GM10248 (cell line): ENCODE data around the gene NDUFS1.
A peak's percentile ranks its signal among the peaks of the same experiment; 100 is the strongest.
"Not testable (repeated sequence)": the region's sequence is repeated elsewhere in the genome, so short reads cannot be mapped to it uniquely, and the experiment has no call there.

ENCODE experiments used
- CTCF ChIA-PET: fragments of 300-600 bp; sonication (Branson Sonifier 250); formaldehyde crosslinking; extraction: SDS; loops from one replicate; lab custom pipeline; 2021; ENCODE audit warnings: antibody characterized with exemption; lab: Yijun Ruan, JAX
- POLR2A ChIA-PET: fragments of 350-650 bp; sonication (Branson Sonifier 250); formaldehyde crosslinking; extraction: SDS; loops from one replicate; lab custom pipeline; 2020; ENCODE audit warnings: antibody characterized with exemption; lab: Yijun Ruan, JAX
- DNase-seq: peaks from one replicate; pipeline ENCODE4 v3.0.0; 2012; ENCODE audit errors: extremely low spot score
- TF ChIP-seq, protein P1 (sequence below): IDR thresholded peaks from 2 replicates; pipeline ENCODE4 v1.5.1; 2012; ENCODE audit warnings: mild to moderate bottlenecking, low read depth; ENCODE audit errors: extremely low read depth, missing control alignments, control extremely low read depth

NDUFS1 gene

DNA sequence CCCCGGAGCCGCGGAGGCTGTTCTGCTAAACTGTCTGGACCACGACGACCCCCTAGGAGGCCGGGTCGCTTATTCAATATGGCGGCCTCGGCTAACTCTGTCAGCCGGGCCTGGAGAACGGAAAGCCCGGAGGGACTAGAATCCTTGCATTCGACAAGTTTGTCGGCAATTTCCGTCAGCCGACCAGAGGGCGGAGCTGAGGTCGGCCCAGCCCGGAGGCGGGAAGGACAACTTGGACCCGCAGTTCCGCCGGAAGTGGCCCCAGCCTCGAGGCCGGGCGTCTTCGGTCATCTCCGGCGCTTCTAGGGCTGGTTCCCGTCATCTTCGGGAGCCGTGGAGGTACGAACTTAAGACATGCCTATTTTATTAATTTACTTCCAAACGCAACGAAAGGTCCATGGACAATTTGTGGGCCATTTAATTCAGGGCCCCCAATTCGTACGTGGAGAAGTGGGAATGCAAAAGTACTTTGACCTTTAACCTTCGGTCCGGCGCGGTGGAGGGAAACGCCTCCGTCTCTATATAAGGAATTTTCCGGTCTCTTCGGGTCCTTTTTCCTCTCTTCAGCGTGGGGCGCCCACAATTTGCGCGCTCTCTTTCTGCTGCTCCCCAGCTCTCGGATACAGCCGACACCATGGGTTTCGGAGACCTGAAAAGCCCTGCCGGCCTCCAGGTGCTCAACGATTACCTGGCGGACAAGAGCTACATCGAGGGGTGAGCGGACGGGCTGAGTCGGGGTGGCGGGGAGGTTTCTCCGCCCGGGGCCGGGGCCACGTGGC is at the start of gene NDUFS1, which contains the start of gene EEF1B2:
Gene NDUFS1 (minus strand): TSS at position 99 of the 779 bp plus-strand sequence. CDS start 5,766 bp downstream, outside the sequence.
Gene EEF1B2 (plus strand): TSS at position 550 of the 779 bp plus-strand sequence. CDS start 85 bp downstream, at position 635.
- TF ChIP-seq, protein P1, sequence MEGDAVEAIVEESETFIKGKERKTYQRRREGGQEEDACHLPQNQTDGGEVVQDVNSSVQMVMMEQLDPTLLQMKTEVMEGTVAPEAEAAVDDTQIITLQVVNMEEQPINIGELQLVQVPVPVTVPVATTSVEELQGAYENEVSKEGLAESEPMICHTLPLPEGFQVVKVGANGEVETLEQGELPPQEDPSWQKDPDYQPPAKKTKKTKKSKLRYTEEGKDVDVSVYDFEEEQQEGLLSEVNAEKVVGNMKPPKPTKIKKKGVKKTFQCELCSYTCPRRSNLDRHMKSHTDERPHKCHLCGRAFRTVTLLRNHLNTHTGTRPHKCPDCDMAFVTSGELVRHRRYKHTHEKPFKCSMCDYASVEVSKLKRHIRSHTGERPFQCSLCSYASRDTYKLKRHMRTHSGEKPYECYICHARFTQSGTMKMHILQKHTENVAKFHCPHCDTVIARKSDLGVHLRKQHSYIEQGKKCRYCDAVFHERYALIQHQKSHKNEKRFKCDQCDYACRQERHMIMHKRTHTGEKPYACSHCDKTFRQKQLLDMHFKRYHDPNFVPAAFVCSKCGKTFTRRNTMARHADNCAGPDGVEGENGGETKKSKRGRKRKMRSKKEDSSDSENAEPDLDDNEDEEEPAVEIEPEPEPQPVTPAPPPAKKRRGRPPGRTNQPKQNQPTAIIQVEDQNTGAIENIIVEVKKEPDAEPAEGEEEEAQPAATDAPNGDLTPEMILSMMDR = no peak
- CTCF ChIA-PET = interaction anchor here (0.6 to 1.6 kb wide), 3 partner anchors 14 to 73 kb away, joined by 3 to 5 read pairs (median 3); partner anchors contain the start of gene INO80D
- POLR2A ChIA-PET = interaction anchor here (0.6 to 1.4 kb wide), 3 partner anchors 9 to 1073 kb away, joined by 3 to 4 read pairs (median 4); no protein-coding TSS in a partner anchor
- peak; percentile 97 for DNase-seq

DNA sequence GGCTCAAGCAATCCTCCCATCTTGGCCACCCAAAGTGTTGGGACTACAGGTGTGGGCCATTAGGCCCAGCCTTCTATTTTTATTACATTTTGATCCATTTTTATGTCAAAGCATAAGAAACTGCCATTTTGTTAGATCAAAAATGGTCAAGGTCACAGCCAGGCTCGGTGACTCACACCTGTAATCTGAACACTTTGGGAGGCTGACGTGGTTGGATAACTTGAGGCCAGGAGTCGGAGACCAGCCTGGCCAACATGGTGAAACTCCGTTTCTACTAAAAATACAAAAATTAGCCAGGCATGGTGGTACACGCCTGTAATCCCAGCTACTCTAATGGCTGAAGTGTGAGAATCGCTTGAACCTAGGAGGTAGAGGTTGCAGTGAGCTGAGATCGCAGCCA is 49.7 kb upstream of the NDUFS1 start:
- DNase-seq = no peak
- ChIA-PET CTCF (no interaction called here), POLR2A (no interaction called here)
- TF ChIP-seq, protein P1 = no peak

DNA sequence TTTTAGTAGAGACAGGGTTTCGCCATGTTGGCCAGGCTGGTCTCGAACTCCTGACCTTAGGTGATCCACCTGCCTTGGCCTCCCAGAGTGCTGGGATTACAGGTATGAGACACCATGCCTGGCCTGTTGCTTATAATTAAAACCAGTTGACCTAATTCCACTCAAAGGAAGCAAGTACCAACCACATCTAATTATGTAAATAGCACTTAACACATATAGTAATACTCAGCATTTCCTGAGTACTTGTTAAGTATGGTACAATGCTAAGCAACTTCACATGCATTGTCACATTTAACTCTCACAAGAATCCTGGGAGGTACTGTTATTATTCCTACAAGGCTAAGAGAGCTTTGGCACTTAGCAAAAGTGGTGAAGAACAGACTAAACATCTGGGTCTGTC is 48.1 kb upstream of the NDUFS1 start:
- POLR2A ChIA-PET, DNase-seq, CTCF ChIA-PET: not testable (repeated sequence)

DNA sequence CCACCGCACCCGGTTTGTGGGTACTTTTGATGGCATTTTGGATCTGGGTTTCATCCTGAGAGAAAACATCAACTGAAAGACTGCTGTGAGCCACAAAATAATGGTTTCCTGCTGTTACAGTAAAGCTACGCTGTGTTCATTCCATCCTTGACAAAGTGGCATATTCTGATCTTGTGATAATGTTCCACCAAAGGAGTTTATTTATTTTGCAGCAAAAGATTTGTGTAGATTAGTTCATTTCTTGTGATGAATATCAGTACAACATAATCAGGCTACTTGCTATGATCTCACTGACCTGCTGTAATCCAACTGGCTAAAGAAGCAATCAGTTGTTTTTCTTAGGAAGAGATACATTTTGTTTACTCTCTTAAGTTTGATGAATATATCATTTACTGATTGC is 45.5 kb upstream of the NDUFS1 start:
- CTCF ChIA-PET = no interaction called here

DNA sequence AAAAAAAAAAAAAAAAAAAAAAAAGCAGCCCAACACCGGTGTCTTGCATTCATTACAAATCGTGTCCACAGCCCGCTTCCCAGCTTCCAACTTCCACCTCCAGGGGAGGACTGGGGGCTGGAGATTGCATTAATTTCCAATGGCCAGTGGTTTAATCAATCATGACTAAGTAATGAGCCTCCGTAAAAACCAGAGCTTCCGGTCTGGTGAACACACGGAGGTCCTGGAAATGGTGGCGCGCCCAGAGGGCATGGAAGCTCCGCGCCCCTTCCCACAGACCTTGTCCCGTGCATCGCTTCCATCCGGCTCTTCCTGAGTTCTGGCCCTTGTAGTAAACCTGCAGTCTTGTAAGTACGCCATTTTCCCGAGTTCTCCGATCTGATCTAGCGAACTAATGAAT is 44.1 kb upstream of the NDUFS1 start:
- no peak for DNase-seq
- TF ChIP-seq, protein P1 = no peak
- CTCF ChIA-PET = no interaction called here
- POLR2A ChIA-PET = no interaction called here

More for the DNA sequence above, 45.5 kb upstream of the NDUFS1 start:
- POLR2A ChIA-PET = no interaction called here
- no peak for DNase-seq
- TF ChIP-seq, protein P1 = no peak

DNA sequence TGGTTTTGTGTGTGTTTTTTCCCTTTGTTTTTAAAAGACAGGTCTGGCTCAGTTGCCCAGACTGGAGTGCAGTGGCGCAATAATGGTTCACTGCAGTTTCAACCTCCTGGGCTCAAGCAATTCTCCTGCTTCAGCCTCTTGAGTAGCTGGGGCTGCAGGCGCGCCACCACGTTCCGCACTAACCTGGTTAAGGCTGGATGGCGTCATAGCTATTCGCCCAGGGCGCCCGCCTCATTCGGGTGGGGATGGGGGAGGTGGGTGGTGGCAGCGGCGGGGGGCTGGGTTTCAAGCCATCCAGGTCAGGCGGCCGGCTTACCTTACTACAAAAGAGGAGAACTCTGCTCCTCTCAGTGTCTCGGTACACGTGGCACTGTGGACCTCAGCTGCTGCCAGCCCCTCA is 43.2 kb upstream of the NDUFS1 start:
- TF ChIP-seq, protein P1 = no peak
- ChIA-PET POLR2A (no interaction called here), CTCF (no interaction called here)
- DNase-seq = no peak
